Measurements from ENCODE around the gene TOX2. TPM values are rescaled to one million over a fixed set of nuclear protein-coding genes. Genes with fewer than 3 reads are reported as not detected.

Gene TOX2
- total RNA-seq, 1 donor from 2014 or later, result not detected

GRCh38 chr20:43991982-43992381 is 77.3 kb downstream of the TOX2 start:
- Histone ChIP-seq H3K27ac (ENCODE audit: low read depth, low read length) (no peak overlapping the region), H3K9ac (ENCODE audit: low read depth in 1 of 3, low read length in 3 of 3) (no peak overlapping the region), H3K27me3 (ENCODE audit: control insufficient read depth in 3 of 3, insufficient read depth in 3 of 3, low read length in 3 of 3) (no peaks in the 10 kb centered on the region), H3K9me3 (ENCODE audit: control insufficient read depth in 3 of 3, low read length in 3 of 3) (no peaks in the 10 kb centered on the region), H3K4me1 (ENCODE audit: control insufficient read depth in 3 of 3, insufficient read depth in 3 of 3, low read length in 3 of 3) (no peaks in the 10 kb centered on the region), H3K4me3 (ENCODE audit: low read length in 3 of 3) (no peak overlapping the region), H3K36me3 (ENCODE audit: control insufficient read depth in 3 of 3, insufficient read depth in 3 of 3, low read length in 3 of 3) (no peaks in the 10 kb centered on the region)

- H3K36me3 ChIP-seq (ENCODE audit: control insufficient read depth in 3 of 3, insufficient read depth in 3 of 3, low read length in 3 of 3), result no peaks in the 10 kb centered on the region
- H3K27me3 ChIP-seq (ENCODE audit: control insufficient read depth in 3 of 3, insufficient read depth in 3 of 3, low read length in 3 of 3), result no peaks in the 10 kb centered on the region
- no peaks in the 10 kb centered on the region for H3K9me3 ChIP-seq (ENCODE audit: control insufficient read depth in 3 of 3, low read length in 3 of 3)
- no peak overlapping the region for H3K27ac ChIP-seq (ENCODE audit: low read depth, low read length)
- H3K9ac ChIP-seq (ENCODE audit: low read depth in 1 of 3, low read length in 3 of 3), result no peak overlapping the region
- H3K4me3 ChIP-seq (ENCODE audit: low read length in 3 of 3), result no peak overlapping the region
- H3K4me1 ChIP-seq (ENCODE audit: control insufficient read depth in 3 of 3, insufficient read depth in 3 of 3, low read length in 3 of 3), result no peaks in the 10 kb centered on the region
Observed at GRCh38 chr20:43992885-43993284, 78.2 kb downstream of the TOX2 start.

DNA sequence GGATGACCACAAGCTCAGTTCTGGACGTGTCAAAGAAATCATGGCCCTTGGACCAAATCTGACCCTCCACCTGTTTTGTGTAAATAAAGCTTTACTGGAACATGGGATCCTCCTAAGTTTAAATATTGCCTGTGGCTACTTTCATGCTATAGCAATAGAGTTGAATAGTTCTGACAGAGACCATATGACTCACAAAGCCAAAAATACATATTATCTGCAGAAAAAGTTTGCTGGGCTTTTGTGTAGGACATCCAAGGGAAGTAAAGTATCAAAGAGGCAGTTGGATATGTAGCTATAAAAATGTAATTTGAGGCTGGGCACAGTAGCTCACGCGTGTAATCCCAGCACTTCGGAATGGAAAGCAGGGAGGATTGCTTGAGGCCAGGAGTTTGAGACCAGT is 78.9 kb downstream of the TOX2 start:
- H3K36me3 ChIP-seq (ENCODE audit: control insufficient read depth in 3 of 3, insufficient read depth in 3 of 3, low read length in 3 of 3), result no peaks in the 10 kb centered on the region
- H3K27me3 ChIP-seq (ENCODE audit: control insufficient read depth in 3 of 3, insufficient read depth in 3 of 3, low read length in 3 of 3), result no peaks in the 10 kb centered on the region
- H3K9me3 ChIP-seq (ENCODE audit: control insufficient read depth in 3 of 3, low read length in 3 of 3), result no peaks in the 10 kb centered on the region
- H3K27ac ChIP-seq (ENCODE audit: low read depth, low read length), result no peak overlapping the region
- H3K9ac ChIP-seq (ENCODE audit: low read depth in 1 of 3, low read length in 3 of 3), result no peak overlapping the region
- no peaks in the 10 kb centered on the region for H3K4me1 ChIP-seq (ENCODE audit: control insufficient read depth in 3 of 3, insufficient read depth in 3 of 3, low read length in 3 of 3)
- no peak overlapping the region for H3K4me3 ChIP-seq (ENCODE audit: low read length in 3 of 3)

DNA sequence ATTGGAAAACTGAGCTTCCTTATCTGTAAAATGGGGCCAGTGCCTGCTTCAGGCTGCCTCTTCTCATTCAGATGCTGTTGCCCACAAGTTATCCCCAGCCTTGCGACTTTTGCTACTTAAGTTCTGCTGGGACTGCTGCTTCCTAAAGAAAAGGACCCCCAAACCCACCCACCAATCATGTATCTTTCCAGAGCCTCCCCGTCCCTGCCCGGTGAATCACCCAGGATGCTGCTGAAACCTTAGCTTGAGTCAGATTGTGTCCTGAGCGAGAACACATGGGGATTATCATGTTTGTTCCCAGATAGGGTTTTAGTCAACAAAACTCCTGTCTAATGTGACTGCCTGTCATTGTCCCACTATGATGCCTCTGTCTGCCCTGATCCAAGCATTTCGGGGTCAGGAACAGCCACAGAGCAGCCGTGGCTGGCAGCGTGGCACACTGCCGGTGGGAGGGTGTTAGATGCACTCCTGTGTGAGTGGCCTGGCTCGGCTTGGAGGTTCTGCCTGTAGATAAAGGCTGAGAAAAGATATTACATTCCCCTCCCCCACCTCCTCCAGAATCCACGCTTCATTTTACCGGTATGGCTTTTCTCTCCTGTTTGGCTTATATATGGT is 79.9 kb downstream of the TOX2 start:
- Histone ChIP-seq H3K4me1 (ENCODE audit: control insufficient read depth in 3 of 3, insufficient read depth in 3 of 3, low read length in 3 of 3) (no peaks in the 10 kb centered on the region), H3K9ac (ENCODE audit: low read depth in 1 of 3, low read length in 3 of 3) (no peak overlapping the region), H3K27me3 (ENCODE audit: control insufficient read depth in 3 of 3, insufficient read depth in 3 of 3, low read length in 3 of 3) (no peaks in the 10 kb centered on the region), H3K9me3 (ENCODE audit: control insufficient read depth in 3 of 3, low read length in 3 of 3) (no peaks in the 10 kb centered on the region), H3K4me3 (ENCODE audit: low read length in 3 of 3) (no peak overlapping the region), H3K36me3 (ENCODE audit: control insufficient read depth in 3 of 3, insufficient read depth in 3 of 3, low read length in 3 of 3) (no peaks in the 10 kb centered on the region), H3K27ac (ENCODE audit: low read depth, low read length) (no peak overlapping the region)

GRCh38 chr20:43995645-43996044 is 81.0 kb downstream of the TOX2 start:
- Histone ChIP-seq H3K4me3 (ENCODE audit: low read length in 3 of 3) (no peak overlapping the region), H3K36me3 (ENCODE audit: control insufficient read depth in 3 of 3, insufficient read depth in 3 of 3, low read length in 3 of 3) (no peaks in the 10 kb centered on the region), H3K9ac (ENCODE audit: low read depth in 1 of 3, low read length in 3 of 3) (no peak overlapping the region), H3K27me3 (ENCODE audit: control insufficient read depth in 3 of 3, insufficient read depth in 3 of 3, low read length in 3 of 3) (no peaks in the 10 kb centered on the region), H3K9me3 (ENCODE audit: control insufficient read depth in 3 of 3, low read length in 3 of 3) (no peaks in the 10 kb centered on the region), H3K4me1 (ENCODE audit: control insufficient read depth in 3 of 3, insufficient read depth in 3 of 3, low read length in 3 of 3) (no peaks in the 10 kb centered on the region), H3K27ac (ENCODE audit: low read depth, low read length) (no peak overlapping the region)

DNA sequence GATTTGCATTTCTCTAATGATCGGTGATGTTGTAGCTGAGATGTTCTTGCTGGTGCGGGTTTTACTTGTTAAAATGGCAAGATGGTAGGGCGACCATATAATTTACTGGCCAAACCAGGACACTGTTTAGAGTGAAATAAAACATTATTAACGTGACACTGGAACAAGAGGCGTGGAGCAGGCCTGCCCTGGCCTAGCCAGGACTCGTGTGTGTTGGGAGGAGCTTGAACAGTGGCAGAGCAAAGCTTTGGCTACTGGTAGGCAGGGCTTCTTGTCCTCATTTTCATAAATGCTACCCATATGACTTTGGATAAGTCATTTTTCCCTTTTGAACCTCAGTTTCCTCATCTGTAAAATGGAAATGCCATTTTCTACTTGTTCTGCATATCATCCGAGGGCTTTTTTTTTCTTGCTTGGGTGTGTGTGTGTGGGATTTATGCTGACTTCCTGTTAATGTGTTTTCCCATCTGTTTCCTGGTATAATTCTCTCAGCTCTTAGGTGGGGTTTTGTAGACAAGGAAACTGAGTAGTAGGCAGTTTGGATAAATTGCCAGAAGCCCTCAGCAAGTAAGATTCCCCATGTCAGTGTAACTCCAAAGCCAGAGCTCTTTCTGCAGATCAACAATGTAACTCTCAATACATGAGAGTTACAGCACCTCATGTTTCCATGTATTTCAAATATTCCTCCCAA is 81.7 kb downstream of the TOX2 start:
- Histone ChIP-seq H3K27me3 (ENCODE audit: control insufficient read depth in 3 of 3, insufficient read depth in 3 of 3, low read length in 3 of 3) (no peaks in the 10 kb centered on the region), H3K9ac (ENCODE audit: low read depth in 1 of 3, low read length in 3 of 3) (no peak overlapping the region), H3K4me1 (ENCODE audit: control insufficient read depth in 3 of 3, insufficient read depth in 3 of 3, low read length in 3 of 3) (no peaks in the 10 kb centered on the region), H3K4me3 (ENCODE audit: low read length in 3 of 3) (no peak overlapping the region), H3K9me3 (ENCODE audit: control insufficient read depth in 3 of 3, low read length in 3 of 3) (no peaks in the 10 kb centered on the region), H3K27ac (ENCODE audit: low read depth, low read length) (no peak overlapping the region), H3K36me3 (ENCODE audit: control insufficient read depth in 3 of 3, insufficient read depth in 3 of 3, low read length in 3 of 3) (no peaks in the 10 kb centered on the region)

DNA sequence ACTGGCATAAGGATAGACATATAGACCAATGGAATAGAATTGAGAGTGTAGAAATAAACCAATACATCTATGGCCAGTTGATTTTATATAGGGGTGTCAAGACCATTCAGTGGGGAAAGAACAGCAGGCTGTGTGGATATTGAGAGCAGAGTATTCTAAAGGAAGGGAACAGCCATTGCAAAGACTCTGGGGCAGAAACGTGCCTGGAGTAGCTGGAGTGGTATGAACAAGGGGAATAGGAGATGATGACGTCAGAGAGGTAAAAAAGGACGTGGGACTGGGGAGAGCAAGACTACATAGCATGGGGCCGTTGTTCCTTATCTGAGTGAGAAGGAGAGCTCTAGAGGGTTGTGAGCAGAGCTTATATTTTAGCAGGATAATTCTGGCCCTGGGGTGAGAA is 85.2 kb downstream of the TOX2 start:
- Histone ChIP-seq H3K9me3 (ENCODE audit: control insufficient read depth in 3 of 3, low read length in 3 of 3) (no peaks in the 10 kb centered on the region), H3K9ac (ENCODE audit: low read depth in 1 of 3, low read length in 3 of 3) (no peak overlapping the region), H3K36me3 (ENCODE audit: control insufficient read depth in 3 of 3, insufficient read depth in 3 of 3, low read length in 3 of 3) (no peaks in the 10 kb centered on the region), H3K27ac (ENCODE audit: low read depth, low read length) (no peak overlapping the region), H3K4me3 (ENCODE audit: low read length in 3 of 3) (no peak overlapping the region), H3K27me3 (ENCODE audit: control insufficient read depth in 3 of 3, insufficient read depth in 3 of 3, low read length in 3 of 3) (peaks cover 0 to 3% (median 0%) of the 10 kb centered on the region in 3 donors), H3K4me1 (ENCODE audit: control insufficient read depth in 3 of 3, insufficient read depth in 3 of 3, low read length in 3 of 3) (no peaks in the 10 kb centered on the region)

- no peak overlapping the region for H3K9ac ChIP-seq (ENCODE audit: low read depth in 1 of 3, low read length in 3 of 3)
Observed at GRCh38 chr20:44001667-44002596, 87.3 kb downstream of the TOX2 start.

GRCh38 chr20:44002861-44003260 is 88.2 kb downstream of the TOX2 start:
- Histone ChIP-seq H3K9ac (ENCODE audit: low read depth in 1 of 3, low read length in 3 of 3) (no peak overlapping the region), H3K27ac (ENCODE audit: low read depth, low read length) (no peak overlapping the region), H3K27me3 (ENCODE audit: control insufficient read depth in 3 of 3, insufficient read depth in 3 of 3, low read length in 3 of 3) (peaks cover 0 to 3% (median 0%) of the 10 kb centered on the region in 3 donors), H3K36me3 (ENCODE audit: control insufficient read depth in 3 of 3, insufficient read depth in 3 of 3, low read length in 3 of 3) (no peaks in the 10 kb centered on the region), H3K4me1 (ENCODE audit: control insufficient read depth in 3 of 3, insufficient read depth in 3 of 3, low read length in 3 of 3) (no peaks in the 10 kb centered on the region), H3K4me3 (ENCODE audit: low read length in 3 of 3) (no peak overlapping the region), H3K9me3 (ENCODE audit: control insufficient read depth in 3 of 3, low read length in 3 of 3) (no peaks in the 10 kb centered on the region)

More at GRCh38 chr20:44001667-44002596, 87.3 kb downstream of the TOX2 start:
- Histone ChIP-seq H3K4me1 (ENCODE audit: control insufficient read depth in 3 of 3, insufficient read depth in 3 of 3, low read length in 3 of 3) (no peaks in the 10 kb centered on the region), H3K27ac (ENCODE audit: low read depth, low read length) (no peak overlapping the region), H3K4me3 (ENCODE audit: low read length in 3 of 3) (no peak overlapping the region), H3K27me3 (ENCODE audit: control insufficient read depth in 3 of 3, insufficient read depth in 3 of 3, low read length in 3 of 3) (peaks cover 0 to 3% (median 0%) of the 10 kb centered on the region in 3 donors), H3K36me3 (ENCODE audit: control insufficient read depth in 3 of 3, insufficient read depth in 3 of 3, low read length in 3 of 3) (no peaks in the 10 kb centered on the region), H3K9me3 (ENCODE audit: control insufficient read depth in 3 of 3, low read length in 3 of 3) (no peaks in the 10 kb centered on the region)

DNA sequence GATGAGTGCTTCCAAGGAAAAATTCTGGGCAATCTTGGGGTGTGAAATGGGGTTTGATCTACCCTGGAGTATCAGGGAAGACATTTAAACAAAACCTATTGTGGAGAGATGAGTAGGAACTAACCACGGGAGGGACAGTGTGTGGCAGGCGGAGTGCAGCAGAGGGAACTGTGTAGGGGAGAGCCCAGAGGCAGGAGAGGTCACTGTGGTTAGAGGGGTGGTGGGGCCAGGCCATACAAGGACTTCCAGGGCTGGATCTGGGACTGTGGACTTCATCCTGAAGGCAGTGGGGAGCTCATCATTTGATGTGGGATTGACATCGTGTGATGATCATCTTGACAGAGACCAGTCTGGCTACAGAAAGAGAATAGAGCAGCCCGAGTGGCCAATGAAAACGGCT is 89.0 kb downstream of the TOX2 start:
- H3K9ac ChIP-seq (ENCODE audit: low read depth in 1 of 3, low read length in 3 of 3), result no peak overlapping the region
- no peaks in the 10 kb centered on the region for H3K4me1 ChIP-seq (ENCODE audit: control insufficient read depth in 3 of 3, insufficient read depth in 3 of 3, low read length in 3 of 3)
- H3K27me3 ChIP-seq (ENCODE audit: control insufficient read depth in 3 of 3, insufficient read depth in 3 of 3, low read length in 3 of 3), result peaks cover 0 to 3% (median 0%) of the 10 kb centered on the region in 3 donors
- no peak overlapping the region for H3K27ac ChIP-seq (ENCODE audit: low read depth, low read length)
- no peak overlapping the region for H3K4me3 ChIP-seq (ENCODE audit: low read length in 3 of 3)
- no peaks in the 10 kb centered on the region for H3K9me3 ChIP-seq (ENCODE audit: control insufficient read depth in 3 of 3, low read length in 3 of 3)
- H3K36me3 ChIP-seq (ENCODE audit: control insufficient read depth in 3 of 3, insufficient read depth in 3 of 3, low read length in 3 of 3), result no peaks in the 10 kb centered on the region

All from skeletal muscle tissue (tissue), 4 donors.